Esophagus muscularis mucosa (tissue), 4 donors: ENCODE data around the gene CNTN5.

Source experiments
- EP300 ChIP-seq: sonication (generic); formaldehyde crosslinking; IDR thresholded peaks from one replicate; pipeline ENCODE4 v1.6.1; 2017; ENCODE audit warnings: antibody characterized with exemption
- POLR2A ChIP-seq: fragments of 450-650 bp; IDR thresholded peaks from one replicate; pipeline ENCODE4 v1.6.1; 2017; ENCODE audit warnings: antibody characterized with exemption, moderate library complexity, mild to moderate bottlenecking, low read depth
- POLR2AphosphoS5 ChIP-seq, 2 donors: sonication (generic); formaldehyde crosslinking; IDR thresholded peaks; one replicate each; pipeline ENCODE4 v1.6.1; 2017; ENCODE audit warnings: antibody characterized with exemption in 2 of 2
- TF ChIP-seq, protein P1 (sequence below), 3 experiments: fragments of 200-600 bp in 2 of 3; fragments of 450-650 bp in 1 of 3; sonication (generic) in 2 of 3; IDR thresholded peaks; one replicate each; pipeline ENCODE4 v1.5.1; 2017 to 2019; ENCODE audit warnings: antibody characterized with exemption in 3 of 3, mild to moderate bottlenecking in 2 of 3, moderate library complexity in 1 of 3

DNA sequence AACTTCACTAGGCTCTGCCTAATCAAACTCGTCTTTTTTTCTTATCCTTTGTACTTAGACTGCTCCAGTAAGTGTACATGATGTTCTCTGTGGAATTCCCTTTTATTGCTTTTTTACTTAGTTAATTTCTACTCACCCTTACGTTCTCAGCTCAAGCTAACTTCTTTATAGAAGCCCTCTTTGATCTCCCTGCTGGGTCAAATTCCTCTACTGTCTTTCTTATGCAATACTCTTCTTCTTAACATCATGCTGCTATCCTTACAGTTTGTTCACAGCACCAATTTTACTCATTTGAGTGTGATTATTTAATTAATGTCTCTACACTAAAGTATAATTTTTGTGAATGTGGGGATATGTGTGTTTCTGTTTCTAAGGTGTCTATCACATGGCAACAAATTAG, 498.3 kb downstream of the CNTN5 start:
- TF ChIP-seq EP300: no peak
- TF ChIP-seq, protein P1, sequence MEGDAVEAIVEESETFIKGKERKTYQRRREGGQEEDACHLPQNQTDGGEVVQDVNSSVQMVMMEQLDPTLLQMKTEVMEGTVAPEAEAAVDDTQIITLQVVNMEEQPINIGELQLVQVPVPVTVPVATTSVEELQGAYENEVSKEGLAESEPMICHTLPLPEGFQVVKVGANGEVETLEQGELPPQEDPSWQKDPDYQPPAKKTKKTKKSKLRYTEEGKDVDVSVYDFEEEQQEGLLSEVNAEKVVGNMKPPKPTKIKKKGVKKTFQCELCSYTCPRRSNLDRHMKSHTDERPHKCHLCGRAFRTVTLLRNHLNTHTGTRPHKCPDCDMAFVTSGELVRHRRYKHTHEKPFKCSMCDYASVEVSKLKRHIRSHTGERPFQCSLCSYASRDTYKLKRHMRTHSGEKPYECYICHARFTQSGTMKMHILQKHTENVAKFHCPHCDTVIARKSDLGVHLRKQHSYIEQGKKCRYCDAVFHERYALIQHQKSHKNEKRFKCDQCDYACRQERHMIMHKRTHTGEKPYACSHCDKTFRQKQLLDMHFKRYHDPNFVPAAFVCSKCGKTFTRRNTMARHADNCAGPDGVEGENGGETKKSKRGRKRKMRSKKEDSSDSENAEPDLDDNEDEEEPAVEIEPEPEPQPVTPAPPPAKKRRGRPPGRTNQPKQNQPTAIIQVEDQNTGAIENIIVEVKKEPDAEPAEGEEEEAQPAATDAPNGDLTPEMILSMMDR (IDR thresholded peaks at IDR 0.05): no peak
- no peak for TF ChIP-seq POLR2AphosphoS5 (IDR thresholded peaks at IDR 0.05)
- no peak for TF ChIP-seq POLR2A
